T-helper 1 cell (primary cell): ENCODE results near the gene KIF16B.
A peak's percentile ranks its signal among the peaks of the same experiment; 100 is the strongest.
"Not testable (repeated sequence)": the region's sequence is repeated elsewhere in the genome, so short reads cannot be mapped to it uniquely, and the experiment has no call there.

ENCODE experiments used
- DNase-seq, 5 donors: peaks; one replicate each; pipeline ENCODE4 v3.0.0-alpha.2; 2012 to 2020

Gene KIF16B

GRCh38 chr20:16595376-16595775 is 22.1 kb upstream of the KIF16B start:
- DNase-seq: no peak

GRCh38 chr20:16590041-16590633 is 16.9 kb upstream of the KIF16B start:
- no peak for DNase-seq

DNA sequence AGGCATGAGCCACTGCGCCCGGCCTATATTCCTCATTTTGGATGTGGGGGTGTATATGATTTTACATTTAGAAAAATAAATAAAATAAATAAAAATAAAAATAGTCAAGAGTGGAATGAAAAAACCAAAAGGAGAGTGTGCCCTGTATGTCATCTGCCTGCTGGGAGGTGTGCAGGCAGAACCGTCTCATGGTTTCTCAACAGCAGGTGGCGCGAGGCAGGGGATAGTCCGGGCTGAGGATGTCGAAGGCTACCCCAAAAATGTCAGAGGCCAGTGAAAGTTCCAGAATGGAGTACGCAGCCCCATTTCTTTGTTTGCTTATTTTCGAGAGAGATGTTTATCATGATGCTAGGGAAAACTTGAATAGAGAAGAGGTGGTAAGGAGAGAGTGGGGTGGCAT is 16.4 kb upstream of the KIF16B start:
- no peak for DNase-seq

- DNase-seq: no peak
Measured at GRCh38 chr20:16588241-16588640, 15.0 kb upstream of the KIF16B start.

DNA sequence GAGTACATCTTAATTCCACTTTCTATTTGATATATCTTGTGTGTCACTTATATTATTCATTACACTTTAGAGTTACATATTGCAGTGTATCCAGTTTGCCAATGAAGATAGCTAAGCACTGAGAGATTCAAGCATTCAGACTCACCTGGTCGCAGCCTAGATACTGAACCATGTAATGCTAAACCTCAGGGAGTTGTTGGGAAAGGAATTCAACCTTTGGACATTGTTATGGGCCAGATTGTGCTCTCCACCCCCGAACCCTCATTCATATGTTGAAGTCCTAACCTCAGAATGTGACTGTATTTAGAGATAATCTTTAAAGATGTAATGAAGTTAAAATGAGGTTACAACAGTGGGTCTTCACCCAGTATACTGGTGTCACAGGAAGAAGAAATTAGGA is 13.8 kb upstream of the KIF16B start:
- no peak for DNase-seq

DNA sequence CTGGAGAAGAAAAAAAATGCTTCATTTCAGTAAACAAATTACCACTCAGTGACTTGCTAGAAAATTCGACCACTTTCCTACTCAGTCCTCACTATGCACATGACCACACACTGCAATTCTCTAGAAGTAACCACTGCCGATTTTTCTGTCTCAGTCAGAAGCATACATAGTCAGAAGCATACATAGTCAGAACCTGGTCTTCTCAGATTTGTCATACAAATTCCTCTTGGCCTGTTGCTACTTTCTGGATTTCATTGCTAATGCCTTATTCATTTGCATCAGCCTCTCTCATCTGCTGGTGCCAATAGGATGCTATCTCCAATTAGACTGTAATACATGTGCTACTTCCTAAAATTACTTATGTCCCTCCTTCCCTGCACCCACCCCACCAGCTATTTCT is 10.2 kb upstream of the KIF16B start:
- DNase-seq: no peak

DNA sequence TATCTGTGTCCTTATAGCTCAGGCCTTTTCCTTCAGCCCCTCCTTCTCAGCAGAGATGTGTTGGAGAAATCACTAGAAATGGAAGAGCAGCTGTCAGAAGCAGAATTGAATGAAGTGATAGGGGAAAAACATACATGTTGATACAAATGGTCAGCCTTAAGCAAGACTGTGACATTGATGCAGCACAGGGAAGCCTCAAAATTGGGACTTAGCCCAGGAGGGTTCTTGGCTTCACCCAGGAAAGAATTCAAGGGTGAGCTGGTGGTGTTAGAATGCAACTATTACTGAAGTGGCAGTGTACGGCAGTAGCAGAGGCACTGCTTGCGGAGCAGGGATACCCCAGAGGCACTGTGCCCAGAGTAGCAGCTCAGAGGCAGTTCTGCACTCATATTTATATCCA is 8.0 kb upstream of the KIF16B start:
- DNase-seq: no peak

DNA sequence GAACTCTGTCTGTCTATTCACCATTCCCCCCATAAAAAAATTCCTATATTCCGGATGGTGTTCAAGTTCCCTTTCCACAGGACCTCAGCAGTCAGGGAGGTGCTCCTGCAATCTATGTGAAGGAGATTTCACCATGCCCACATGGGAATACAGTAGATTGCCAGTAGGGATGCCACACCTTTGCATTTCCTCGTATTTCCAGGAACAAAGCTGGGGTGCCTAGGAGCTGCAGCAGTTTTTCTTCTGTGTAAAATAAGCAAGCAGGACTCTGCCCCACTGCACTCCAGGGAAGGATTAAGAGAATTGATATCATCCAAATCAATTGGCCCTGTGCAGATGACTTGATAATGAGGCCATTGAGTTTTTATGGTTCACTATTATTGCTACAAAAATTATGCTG is 7.4 kb upstream of the KIF16B start:
- no peak for DNase-seq

- DNase-seq: no peak
Measured at GRCh38 chr20:16580147-16580546, 6.9 kb upstream of the KIF16B start.

GRCh38 chr20:16576219-16576618 is 3.0 kb upstream of the KIF16B start:
- DNase-seq: no peak

DNA sequence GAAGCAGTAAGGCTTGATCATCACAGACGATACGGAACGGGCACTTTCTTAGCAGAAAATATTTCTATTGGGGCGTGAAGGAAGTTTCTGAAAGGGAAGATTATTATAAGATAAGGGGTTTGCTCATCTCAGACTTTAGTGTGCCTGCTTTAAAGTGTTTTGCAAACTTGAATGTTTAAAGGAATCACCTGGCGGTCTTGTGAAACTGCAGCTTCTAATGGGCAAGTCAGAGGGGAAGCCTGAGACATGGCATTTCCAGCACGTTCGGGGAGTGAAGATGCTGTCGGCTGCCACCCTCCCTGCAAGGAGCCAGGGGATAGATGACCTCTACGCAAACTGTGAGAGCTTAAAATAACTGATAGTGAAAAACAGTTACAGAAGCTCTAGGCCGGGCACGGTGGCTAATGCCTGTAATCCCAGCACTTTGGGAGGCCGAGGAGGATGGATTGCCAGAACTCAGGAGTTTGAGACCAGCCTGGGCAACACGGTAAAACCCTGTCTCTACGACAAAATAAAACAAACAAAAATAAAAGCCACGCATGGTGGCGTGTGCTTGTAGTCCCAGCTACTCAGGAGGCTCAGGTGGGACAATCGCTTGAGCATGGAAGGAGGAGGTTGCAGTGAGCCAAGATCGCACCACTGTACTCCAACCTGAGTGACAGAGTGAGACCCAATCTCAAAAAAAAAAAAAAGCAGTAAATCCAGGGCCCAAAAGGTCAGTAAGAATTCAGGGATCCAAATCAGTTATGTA is 2.3 kb upstream of the KIF16B start:
- no peak for DNase-seq

DNA sequence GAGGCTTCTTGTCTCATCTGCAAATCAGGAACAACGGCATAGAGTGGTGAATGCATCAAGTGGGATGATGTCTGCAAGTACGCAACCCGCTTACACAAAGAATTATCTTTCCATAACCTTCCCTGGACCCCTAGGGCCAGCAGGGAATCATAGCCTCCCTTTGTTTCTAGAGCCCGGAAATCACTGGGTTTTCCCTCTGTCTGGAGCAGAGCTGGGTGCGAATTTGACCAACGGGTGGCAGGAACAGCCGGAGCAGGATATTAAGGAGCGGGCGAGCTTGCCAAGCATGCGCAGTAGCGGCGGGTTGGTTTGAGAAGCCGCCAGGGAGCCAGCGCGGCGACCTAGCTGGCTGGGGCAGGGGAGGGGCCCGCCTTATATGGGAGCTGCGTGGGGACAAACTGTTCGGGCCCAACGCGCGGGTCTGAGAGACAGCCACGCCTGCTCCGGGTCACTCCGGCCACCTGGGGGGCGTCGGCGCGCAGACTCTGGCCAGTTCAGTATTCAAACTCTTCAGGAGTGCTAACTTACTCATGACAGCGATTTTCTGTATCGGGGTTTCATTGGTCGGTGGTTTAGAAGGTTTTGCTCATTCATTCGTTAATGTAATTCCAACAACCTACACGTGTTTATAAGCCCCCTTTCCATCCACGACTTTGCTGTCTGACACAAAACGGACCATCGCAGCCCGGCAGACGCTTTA is 1.6 kb upstream of the KIF16B start:
- peak; percentile 56 to 86 (median 65) for DNase-seq

DNA sequence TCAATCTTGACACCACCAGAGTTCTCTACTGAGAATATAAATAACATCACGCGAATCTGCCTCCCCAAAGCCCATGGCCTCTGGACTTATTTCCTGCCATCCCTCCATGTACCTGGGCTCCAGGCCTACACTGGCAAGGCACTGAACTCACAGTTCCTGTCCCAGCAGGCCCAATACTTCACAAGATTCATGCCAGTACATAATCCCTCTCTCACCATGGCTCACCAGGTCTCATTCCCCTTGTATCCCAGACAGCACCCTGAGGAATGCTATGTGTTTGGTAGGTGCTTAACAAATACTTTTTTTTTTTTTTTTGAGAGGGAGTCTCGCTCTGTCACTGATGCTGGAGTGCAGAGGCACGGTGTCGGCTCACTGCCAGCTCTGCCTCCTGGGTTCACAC is 1.9 kb downstream of the KIF16B start:
- no peak for DNase-seq

GRCh38 chr20:16569246-16570153 is 3.7 kb downstream of the KIF16B start:
- DNase-seq: no peak

- DNase-seq: no peak
Measured at GRCh38 chr20:16566080-16566479, 7.2 kb downstream of the KIF16B start.

GRCh38 chr20:16564079-16564478 is 9.2 kb downstream of the KIF16B start:
- not testable (repeated sequence) for DNase-seq

- DNase-seq: no peak
Measured at GRCh38 chr20:16563066-16563806, 10.0 kb downstream of the KIF16B start.

DNA sequence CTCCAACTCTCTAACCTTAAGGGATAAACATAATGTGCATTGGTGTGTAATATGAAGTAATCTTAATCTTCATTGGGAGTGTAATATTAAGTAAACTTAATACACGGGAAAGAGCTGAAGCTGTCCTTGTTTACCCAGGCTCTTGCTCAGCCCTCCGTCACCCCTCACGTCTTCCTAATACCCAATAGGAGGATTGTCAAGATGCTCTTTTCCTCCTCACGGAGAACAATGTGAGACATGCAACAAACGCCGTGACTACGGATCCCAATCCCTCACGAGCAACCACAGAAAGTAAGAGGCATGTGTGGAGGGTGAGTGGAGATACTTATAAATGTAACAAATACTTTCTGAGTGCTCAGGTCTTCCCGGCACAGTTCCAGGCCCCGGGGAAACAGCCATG is 11.0 kb downstream of the KIF16B start:
- no peak for DNase-seq

DNA sequence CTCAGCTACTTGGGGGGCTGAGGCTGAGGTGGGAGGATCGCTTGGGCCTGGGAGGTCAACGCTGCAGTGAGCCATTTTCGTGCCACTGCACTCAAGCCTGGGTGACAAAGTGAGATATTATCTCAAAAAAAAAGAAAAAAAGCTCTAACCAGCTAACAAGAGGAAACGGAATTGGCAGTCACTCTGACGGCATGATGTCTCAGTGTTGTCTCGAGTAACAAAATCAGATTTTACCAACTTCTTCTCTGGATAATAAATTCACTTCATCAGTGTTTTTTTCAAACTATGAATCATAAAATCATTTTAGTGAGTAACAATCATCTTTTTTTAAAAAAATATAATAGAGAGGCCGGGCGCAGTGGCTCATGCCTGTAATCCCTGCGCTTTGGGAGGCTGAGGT is 12.6 kb downstream of the KIF16B start:
- no peak for DNase-seq

DNA sequence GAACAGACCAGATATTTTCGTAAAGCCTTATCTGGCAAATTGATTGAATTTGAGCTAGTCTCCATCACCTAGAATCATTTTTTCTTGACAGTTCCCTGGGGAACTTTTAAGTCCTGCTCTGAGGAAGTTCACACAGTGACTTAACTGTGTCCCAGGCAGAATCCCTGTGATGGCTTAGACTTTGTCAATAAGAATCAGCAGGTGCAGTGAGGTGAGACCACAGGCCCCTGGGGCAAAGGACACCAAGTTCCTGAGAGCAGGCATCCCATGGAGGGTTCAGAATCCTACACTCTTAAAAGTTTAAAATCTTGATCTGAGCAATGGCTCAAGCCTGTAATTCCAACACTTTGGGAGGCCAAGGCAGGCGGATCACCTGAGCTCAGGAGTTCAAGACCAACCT is 13.0 kb downstream of the KIF16B start:
- no peak for DNase-seq

GRCh38 chr20:16556301-16556700 is 16.9 kb downstream of the KIF16B start:
- DNase-seq: no peak

GRCh38 chr20:16555754-16556153 is 17.5 kb downstream of the KIF16B start:
- DNase-seq: no peak
